Lung microvascular endothelial cell (primary cell): ENCODE data around the gene MPDU1. TPM values are rescaled to one million over a fixed set of nuclear protein-coding genes. Genes with fewer than 3 reads are reported as not detected.
"Not testable (repeated sequence)": the region's sequence is repeated elsewhere in the genome, so short reads cannot be mapped to it uniquely, and the experiment has no call there.

Source experiments
- DNase-seq, 2 donors: peaks; one replicate each; pipeline versions ENCODE4 v3.0.0 to v3.0.0-alpha.2; 2010; ENCODE audit warnings: low read depth in 2 of 2
- total RNA-seq: library from RNA; depleted of rRNA; stranded (reverse); fragments of >200 nt; gene quantifications from 2 replicates; pipeline ENCODE4 v1.2.1, GENCODE V29; 2014

Gene MPDU1
- total RNA-seq, 1 donor from 2014 or later, result 72.2 TPM

- DNase-seq, result peak; percentile 100
These were observed 31.0 kb downstream of the MPDU1 start, which contains the start of gene FXR2 for GRCh38 chr17:7614425-7615264. Gene FXR2 (minus strand): TSS chr17:7614897. CDS start chr17:7614532, 365 bp downstream.

DNA sequence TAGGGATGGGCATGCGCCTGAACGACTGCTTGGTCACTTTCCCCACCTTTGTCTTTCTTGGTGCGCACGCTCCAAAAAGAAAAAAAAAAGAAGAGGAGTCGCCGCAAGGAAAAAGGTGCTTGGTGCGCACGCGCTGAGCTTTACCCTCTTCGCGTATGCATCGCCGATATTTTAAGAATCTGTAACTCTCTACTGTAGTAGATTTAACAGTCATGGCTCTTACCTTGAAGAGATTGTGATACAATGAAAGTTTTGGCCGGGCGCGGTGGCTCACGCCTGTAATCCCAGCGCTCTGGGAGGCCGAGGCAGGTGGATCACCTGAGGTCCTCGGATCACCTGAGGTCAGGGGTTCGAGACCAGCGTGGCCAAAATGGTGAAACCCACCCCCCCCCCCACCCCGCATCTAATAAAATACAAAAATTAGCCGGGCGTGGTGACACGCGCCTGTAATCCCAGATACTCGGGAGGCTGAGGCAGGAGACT is 31.7 kb downstream of the MPDU1 start:
- no peak for DNase-seq

- DNase-seq, result no peak
These were observed 35.0 kb downstream of the MPDU1 start for GRCh38 chr17:7618608-7619007.

DNA sequence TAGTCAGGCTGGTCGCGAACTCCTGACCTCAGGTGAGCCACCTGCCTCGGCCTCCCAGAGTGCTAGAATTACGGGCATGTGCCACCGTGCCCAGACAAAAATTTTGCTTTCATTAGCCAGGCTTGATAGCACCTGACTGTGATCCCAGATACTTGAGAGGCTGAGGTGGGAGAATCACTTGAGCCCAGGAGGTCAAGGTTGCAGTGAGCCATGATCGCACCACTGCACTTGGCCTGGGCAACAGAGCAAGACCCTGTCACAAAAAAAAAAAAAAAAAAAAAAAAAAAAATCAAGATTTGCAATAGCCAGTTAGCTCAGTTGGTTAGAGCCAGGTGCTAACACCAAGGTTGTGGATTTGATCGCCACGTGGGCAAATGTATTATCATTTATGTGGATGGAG is 37.2 kb downstream of the MPDU1 start:
- no peak for DNase-seq

DNA sequence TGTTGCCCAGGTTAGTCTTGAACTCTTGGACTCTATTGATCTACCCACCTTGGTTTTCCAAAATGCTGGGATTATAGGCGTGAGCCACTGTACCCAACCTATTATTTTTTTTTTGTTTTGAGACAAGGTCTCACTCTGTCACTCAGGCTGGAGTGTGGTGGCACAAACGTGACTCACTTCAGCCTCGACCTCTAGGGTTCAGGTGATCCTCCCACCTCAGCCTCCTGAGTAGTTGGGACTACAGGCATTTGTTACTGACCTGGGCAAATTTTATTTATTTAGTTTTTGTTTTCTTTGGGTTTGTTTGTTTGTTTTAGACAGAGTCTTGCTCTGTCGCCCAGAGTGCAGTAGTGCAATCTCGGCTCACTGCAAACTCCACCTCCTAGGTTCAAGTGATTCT is 40.0 kb downstream of the MPDU1 start:
- no peak for DNase-seq

- not testable (repeated sequence) for DNase-seq
These were observed 42.1 kb downstream of the MPDU1 start for GRCh38 chr17:7625749-7626148.

DNA sequence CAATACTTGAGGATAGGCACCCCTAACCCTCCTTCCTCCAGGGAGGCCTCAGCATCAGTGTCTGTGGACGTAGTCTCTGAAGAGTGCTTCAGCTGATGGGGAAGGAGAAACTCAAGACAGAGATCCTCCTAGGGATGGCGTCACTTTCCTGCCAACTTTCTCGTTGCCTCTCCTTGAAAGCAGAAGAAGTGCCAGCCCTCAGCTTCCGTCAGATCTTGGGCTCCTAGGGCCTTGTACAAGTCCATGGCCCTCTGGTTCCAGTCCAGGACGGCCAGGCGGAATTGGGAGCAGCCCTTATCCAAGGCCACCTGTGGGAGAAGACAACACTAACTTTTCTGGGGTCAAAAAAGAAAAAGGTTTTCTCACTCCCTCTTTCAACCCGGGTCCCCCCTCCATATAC is 42.7 kb downstream of the MPDU1 start:
- DNase-seq, result no peak

- DNase-seq, result no peak
These were observed 43.3 kb downstream of the MPDU1 start for GRCh38 chr17:7626956-7627249.

GRCh38 chr17:7627250-7628121 is 43.8 kb downstream of the MPDU1 start, which contains the start of gene SAT2:
Gene SAT2 (minus strand): TSS chr17:7627821. CDS start chr17:7627635, 186 bp downstream.
- peak; percentile 92 to 96 for DNase-seq

DNA sequence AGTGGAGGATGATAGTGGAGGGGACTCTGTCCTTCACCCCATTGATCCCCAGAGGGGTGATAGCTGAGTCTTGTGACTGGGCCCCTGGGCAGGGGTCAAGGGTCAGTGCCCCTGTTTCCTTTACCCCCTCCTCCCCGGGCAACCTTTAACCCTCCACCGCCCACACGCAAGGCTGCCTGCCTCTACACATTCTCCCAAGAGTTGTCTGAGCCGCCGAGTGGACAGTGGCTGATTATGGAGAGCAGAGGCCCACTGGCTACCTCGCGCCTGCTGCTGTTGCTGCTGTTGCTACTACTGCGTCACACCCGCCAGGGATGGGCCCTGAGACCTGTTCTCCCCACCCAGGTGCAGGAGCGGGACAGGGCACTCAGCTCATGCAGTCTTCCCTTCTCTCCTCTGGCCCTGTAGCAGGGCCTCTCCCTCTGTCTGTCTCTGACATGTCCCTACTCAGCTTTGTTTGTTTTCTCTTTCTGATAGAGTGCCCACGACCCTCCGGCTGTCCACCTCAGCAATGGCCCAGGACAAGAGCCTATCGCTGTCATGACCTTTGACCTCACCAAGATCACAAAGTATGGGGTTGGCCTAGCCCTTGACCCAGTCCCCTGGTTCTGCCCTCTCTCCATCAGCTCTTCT is 46.4 kb downstream of the MPDU1 start, which contains the start of gene SHBG:
SHBG (plus strand) TSS at position 197 of the 633 bp plus-strand sequence; CDS start at position 235, 38 bp downstream.
- DNase-seq, result no peak

- peak in 1 of 2 donors; percentile 46 for DNase-seq
These were observed 48.0 kb downstream of the MPDU1 start for GRCh38 chr17:7631398-7632380.

DNA sequence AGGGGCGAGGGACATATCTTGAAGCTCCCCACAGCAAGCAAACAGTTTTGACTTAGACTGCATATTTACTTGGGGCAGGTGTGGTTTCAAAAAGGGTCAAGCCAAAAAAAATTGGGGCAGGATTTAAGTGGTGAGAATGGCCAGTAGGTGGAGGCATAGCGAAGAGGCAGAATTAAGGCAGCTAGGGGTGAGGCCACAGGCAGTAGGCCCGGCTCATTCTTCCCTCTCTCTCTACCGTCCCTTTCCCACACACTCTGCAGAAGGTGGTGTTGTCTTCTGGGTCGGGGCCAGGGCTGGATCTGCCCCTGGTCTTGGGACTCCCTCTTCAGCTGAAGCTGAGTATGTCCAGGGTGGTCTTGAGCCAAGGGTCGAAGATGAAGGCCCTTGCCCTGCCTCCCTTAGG is 48.8 kb downstream of the MPDU1 start:
- DNase-seq, result peak; percentile 50 to 61

GRCh38 chr17:7633093-7633492 is 49.4 kb downstream of the MPDU1 start:
- DNase-seq, result no peak

GRCh38 chr17:7634384-7634783 is 50.7 kb downstream of the MPDU1 start:
- peak; percentile 52 to 58 for DNase-seq

DNA sequence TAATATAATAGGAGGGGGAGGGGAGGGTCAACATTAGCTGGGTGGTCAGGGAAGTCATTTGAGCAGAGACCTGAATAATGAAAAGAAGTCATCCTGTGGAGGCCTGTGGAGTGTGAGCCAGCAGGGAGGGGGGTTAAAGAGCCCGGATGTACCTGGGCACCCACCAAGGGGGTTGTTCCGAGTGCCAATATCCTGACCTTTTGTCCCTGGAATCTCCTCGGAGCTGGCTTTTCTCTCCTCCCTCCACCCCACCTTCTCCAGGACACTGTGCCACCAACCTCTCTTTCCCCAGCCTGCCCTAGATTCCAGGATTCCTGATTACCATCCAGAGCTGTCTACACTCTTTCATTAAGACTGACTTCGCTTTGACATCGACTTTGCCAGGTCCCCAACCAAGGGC is 52.5 kb downstream of the MPDU1 start:
- no peak for DNase-seq

Other genes with a start within 250 kb of the MPDU1 start
- 0.40 and 0.44 TPM in 2 replicates for gene ACAP1, start 247.3 kb upstream of the MPDU1 start, total RNA-seq
- gene KCTD11, start 231.7 kb upstream of the MPDU1 start, total RNA-seq, result 2.4 and 3.8 TPM in 2 replicates
- not detected in 2 replicates for gene TMEM95, start 228.7 kb upstream of the MPDU1 start, total RNA-seq
- 1.5 and 1.8 TPM in 2 replicates for gene TNK1, start 202.8 kb upstream of the MPDU1 start, total RNA-seq
- gene PLSCR3, start 189.3 kb upstream of the MPDU1 start, total RNA-seq, result 15.0 and 19.4 TPM in 2 replicates
- 141 and 232 TPM in 2 replicates for gene TMEM256, start 179.8 kb upstream of the MPDU1 start, total RNA-seq
- 1.2 and 1.3 TPM in 2 replicates for gene NLGN2, start 176.0 kb upstream of the MPDU1 start, total RNA-seq
- gene SPEM1, start 163.5 kb upstream of the MPDU1 start, total RNA-seq, result not detected in 2 replicates
- gene SPEM2, start 158.2 kb upstream of the MPDU1 start, total RNA-seq, result not detected in 2 replicates
- gene SPEM3, start 155.0 kb upstream of the MPDU1 start, total RNA-seq, result not detected in 2 replicates
- 6.1 and 9.3 TPM in 2 replicates for gene TMEM102, start 148.4 kb upstream of the MPDU1 start, total RNA-seq
- gene FGF11, start 144.3 kb upstream of the MPDU1 start, total RNA-seq, result 0.20 and 0.22 TPM in 2 replicates
- gene CHRNB1, start 138.8 kb upstream of the MPDU1 start, total RNA-seq, result 8.1 and 9.2 TPM in 2 replicates
- gene ZBTB4, start 104.2 kb upstream of the MPDU1 start, total RNA-seq, result 6.3 and 8.5 TPM in 2 replicates
- not detected in 2 replicates for gene SLC35G6, start 102.4 kb upstream of the MPDU1 start, total RNA-seq
- 56.0 and 70.0 TPM in 2 replicates for gene POLR2A, start 99.5 kb upstream of the MPDU1 start, total RNA-seq
- gene TNFSF12, start 34.8 kb upstream of the MPDU1 start, total RNA-seq, result 4.4 and 4.8 TPM in 2 replicates
- 0.20 and 0.65 TPM in 2 replicates for gene TNFSF13, start 25.1 kb upstream of the MPDU1 start, total RNA-seq
- 52.3 and 81.5 TPM in 2 replicates for gene SENP3, start 21.9 kb upstream of the MPDU1 start, total RNA-seq
- gene CD68, start 4.2 kb upstream of the MPDU1 start, total RNA-seq, result 0.40 and 0.44 TPM in 2 replicates
- gene SOX15, start 6.2 kb downstream of the MPDU1 start, total RNA-seq, result not detected in 2 replicates
- gene FXR2, start 31.0 kb downstream of the MPDU1 start, total RNA-seq, result 25.9 and 36.3 TPM in 2 replicates
- 25.7 and 33.3 TPM in 2 replicates for gene SAT2, start 44.0 kb downstream of the MPDU1 start, total RNA-seq
- gene SHBG, start 46.3 kb downstream of the MPDU1 start, total RNA-seq, result 0.20 and 0.22 TPM in 2 replicates
- not detected in 2 replicates for gene ATP1B2, start 67.1 kb downstream of the MPDU1 start, total RNA-seq
- 27.8 and 37.0 TPM in 2 replicates for gene TP53, start 103.6 kb downstream of the MPDU1 start, total RNA-seq
- 6.1 and 6.9 TPM in 2 replicates for gene WRAP53, start 104.6 kb downstream of the MPDU1 start, total RNA-seq
- gene EFNB3, start 121.3 kb downstream of the MPDU1 start, total RNA-seq, result 0.20 and 0.22 TPM in 2 replicates
- gene DNAH2, start 133.9 kb downstream of the MPDU1 start, total RNA-seq, result under 0.01 and 0.20 TPM in 2 replicates